BJ (cell line): Measurements from ENCODE around the gene SMIM27. TPM values are rescaled to one million over a fixed set of nuclear protein-coding genes. Genes with fewer than 3 reads are reported as not detected.

Experiments used
- CTCF ChIA-PET: fragments of 350-600 bp; formaldehyde crosslinking; extraction: SDS; loops from one replicate; lab custom pipeline; 2021; ENCODE audit warnings: antibody characterized with exemption, inconsistent platforms; lab: Yijun Ruan, JAX
- POLR2A ChIA-PET: fragments of 300-600 bp; sonication (Branson Sonifier 250); formaldehyde crosslinking; extraction: SDS; loops from one replicate; lab custom pipeline; 2021; ENCODE audit warnings: antibody characterized with exemption; lab: Charles Lee
- DNase-seq: peaks from one replicate; pipeline ENCODE4 v3.0.0-alpha.2; 2011; ENCODE audit warnings: low read depth
- H3K27me3 ChIP-seq: 2 replicates; pipeline ENCODE4 v1.6.0; 2011; ENCODE audit warnings: low read length; ENCODE audit not compliant: control insufficient read depth, insufficient read depth
- H3K36me3 ChIP-seq: 2 replicates; pipeline ENCODE4 v1.5.1; 2011; ENCODE audit warnings: low read length; ENCODE audit not compliant: control insufficient read depth, insufficient read depth
- H3K4me3 ChIP-seq: 2 replicates; pipeline ENCODE4 v1.5.1; 2011; ENCODE audit warnings: low read depth, mild to moderate bottlenecking, control low read depth, low read length
- polyA plus RNA-seq: library from polyadenylated mRNA; depleted of rRNA; stranded (reverse); fragments of >200 nt; gene quantifications from 2 replicates; pipeline ENCODE4 v1.2.3, GENCODE V29; 2011
- TF ChIP-seq, protein P1 (sequence below): IDR thresholded peaks from 2 replicates; pipeline ENCODE4 v1.5.1; 2011; ENCODE audit warnings: low read depth, mild to moderate bottlenecking, control low read depth, inconsistent platforms, low read length, moderate library complexity; ENCODE audit not compliant: insufficient read depth

The SMIM27 gene
- polyA plus RNA-seq, 1 experiment: 7.6 TPM

DNA sequence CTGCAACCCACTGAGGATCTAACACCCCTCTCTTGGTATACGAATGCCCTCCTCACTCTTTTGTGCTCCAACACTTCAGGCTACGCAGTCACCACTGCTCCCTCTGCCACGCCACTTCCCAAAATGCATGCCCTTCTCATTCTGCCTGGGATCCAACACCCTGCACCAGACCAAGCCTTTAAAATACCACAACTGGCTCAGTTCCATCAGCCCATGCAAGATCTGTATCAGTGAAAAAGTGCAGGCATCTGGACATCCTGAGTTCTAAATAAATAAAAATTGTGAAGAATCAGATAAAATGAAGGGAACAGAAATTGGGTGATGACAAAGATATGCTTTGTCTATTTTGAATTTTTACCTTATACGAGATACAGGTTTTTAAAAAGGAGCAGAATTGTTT, 18.1 kb downstream of the SMIM27 start:
- no peak for DNase-seq
- TF ChIP-seq, protein P1, sequence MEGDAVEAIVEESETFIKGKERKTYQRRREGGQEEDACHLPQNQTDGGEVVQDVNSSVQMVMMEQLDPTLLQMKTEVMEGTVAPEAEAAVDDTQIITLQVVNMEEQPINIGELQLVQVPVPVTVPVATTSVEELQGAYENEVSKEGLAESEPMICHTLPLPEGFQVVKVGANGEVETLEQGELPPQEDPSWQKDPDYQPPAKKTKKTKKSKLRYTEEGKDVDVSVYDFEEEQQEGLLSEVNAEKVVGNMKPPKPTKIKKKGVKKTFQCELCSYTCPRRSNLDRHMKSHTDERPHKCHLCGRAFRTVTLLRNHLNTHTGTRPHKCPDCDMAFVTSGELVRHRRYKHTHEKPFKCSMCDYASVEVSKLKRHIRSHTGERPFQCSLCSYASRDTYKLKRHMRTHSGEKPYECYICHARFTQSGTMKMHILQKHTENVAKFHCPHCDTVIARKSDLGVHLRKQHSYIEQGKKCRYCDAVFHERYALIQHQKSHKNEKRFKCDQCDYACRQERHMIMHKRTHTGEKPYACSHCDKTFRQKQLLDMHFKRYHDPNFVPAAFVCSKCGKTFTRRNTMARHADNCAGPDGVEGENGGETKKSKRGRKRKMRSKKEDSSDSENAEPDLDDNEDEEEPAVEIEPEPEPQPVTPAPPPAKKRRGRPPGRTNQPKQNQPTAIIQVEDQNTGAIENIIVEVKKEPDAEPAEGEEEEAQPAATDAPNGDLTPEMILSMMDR: no peak
- H3K36me3 ChIP-seq: peaks cover 12% of the 10 kb centered on the region
- CTCF ChIA-PET: no interaction called here
- POLR2A ChIA-PET: no interaction called here
- no peak overlapping the region for H3K4me3 ChIP-seq
- H3K27me3 ChIP-seq: no peaks in the 10 kb centered on the region

DNA sequence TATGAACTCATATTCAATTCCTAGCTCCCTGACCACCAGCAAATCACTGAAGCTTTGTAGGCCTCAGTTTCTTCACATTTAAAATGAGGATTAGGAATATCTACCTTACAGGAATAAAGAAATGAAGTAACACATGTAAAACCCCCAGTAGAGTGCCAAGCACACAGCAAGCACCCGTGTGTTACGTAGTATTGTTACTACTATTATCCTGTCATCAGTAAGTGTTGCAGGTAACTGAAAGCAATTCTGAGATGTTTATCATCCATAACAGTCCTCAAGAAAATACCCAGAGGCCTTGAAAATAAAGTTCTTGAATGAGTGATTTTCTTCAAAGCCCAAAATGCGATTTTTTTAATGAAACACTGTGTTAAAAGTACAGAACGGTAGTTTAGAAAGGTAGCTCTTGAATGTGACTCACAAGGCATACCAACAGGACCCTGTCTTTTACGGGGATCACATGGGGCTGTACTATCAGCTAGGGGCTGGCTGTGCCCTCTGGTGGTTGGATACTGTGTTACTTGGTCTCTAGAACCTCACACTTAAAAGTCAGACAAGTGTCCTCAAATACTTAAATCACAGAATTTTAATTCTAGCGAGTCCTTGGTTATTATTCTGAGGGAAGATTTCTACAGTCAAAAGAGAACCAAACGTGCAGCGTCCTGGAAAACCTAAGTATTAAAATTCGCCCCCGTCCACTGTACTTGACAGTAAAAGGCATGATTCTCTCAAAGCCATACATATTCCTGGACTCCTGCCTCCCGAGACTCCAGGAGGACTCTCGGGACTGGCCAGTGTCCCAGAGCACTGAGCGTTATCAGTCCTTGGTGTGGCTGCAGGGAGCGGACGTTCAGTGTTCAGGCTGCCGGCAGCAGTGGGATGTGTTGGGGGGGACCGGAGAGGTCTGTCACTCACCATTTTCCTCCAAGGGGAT, 20.1 kb downstream of the SMIM27 start:
- POLR2A ChIA-PET: interaction anchor here (1.0 to 1.4 kb wide), 2 partner anchors 22 to 193 kb away, joined by 3 read pairs; no protein-coding TSS in a partner anchor
- CTCF ChIA-PET: interaction anchor here (0.6 to 13.3 kb wide), 13 partner anchors 8 to 396 kb away, joined by 3 to 492 read pairs (median 4); partner anchors contain the start of genes ACO1, SMIM27 and TOPORS
- TF ChIP-seq, protein P1: peak; percentile 75
- DNase-seq: no peak
- peak overlapping the region; percentile 93 for H3K4me3 ChIP-seq
- H3K27me3 ChIP-seq: no peaks in the 10 kb centered on the region
- H3K36me3 ChIP-seq: peaks cover 5% of the 10 kb centered on the region

DNA sequence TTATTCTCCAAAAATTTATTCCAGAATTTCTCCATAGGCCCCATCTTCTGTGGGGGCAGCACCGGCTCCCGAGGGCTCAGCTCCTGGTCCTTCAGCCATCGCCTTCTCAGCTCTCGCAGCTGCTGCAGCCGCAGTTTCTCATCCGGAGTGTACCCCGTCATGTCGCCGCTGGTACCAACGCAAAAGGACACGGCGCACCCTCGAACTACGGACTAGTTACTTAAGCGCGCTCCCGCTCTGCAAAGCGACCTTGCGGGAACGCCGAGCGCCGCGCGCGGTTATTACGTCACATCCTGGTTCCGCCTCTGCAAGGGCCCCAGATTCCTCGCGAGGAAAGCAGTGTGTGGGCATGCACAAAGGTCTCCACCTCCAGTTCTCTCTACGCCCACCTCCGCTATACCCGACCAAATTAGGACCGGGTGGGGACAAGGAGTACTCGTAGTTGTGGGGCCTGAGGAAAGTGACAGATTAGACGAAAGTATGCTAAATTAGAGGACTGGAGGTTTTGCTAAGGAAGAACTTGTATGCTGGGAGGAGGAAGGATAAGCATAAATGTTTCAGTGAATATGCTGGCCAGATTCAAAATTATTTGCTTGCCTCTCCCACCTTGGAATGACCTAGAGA, 20.9 kb downstream of the SMIM27 start, which contains the start of gene NDUFB6:
NDUFB6 (minus strand) TSS at position 260 of the 624 bp plus-strand sequence; CDS start at position 161, 99 bp downstream.
- Histone ChIP-seq H3K4me3 (peak within 1 kb of the TSS; percentile 93), H3K36me3 (peaks cover 5% of the 10 kb centered on the region), H3K27me3 (no peaks in the 10 kb centered on the region)
- DNase-seq: peak; percentile 59
- POLR2A ChIA-PET: no interaction called here
- TF ChIP-seq, protein P1: no peak
- CTCF ChIA-PET: interaction anchor here (1.1 to 13.3 kb wide), 9 partner anchors 8 to 395 kb away, joined by 3 to 492 read pairs (median 7); partner anchors contain the start of gene ACO1

DNA sequence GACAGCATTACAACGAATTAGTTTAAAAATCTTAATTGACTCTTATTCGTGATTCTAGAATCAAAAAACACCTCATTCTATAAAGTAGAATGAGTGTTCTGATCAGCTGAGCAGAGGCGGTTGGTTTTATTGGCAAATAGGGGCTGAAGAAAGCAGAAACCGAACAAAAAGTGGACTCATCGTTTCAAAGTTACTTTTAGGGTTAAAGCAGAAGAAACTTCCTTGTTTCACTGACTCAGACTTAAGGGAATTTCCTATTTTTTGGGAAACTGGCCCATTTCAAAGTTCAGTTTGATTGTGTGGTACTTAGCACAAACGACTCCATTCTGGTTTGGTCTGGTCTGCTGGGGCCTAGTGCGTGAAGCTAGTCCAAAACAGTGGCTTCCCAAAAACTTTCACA, 21.7 kb downstream of the SMIM27 start:
- CTCF ChIA-PET: interaction anchor here (1.9 to 13.3 kb wide), 4 partner anchors 8 to 197 kb away, joined by 7 to 492 read pairs (median 28); partner anchors contain the start of gene ACO1
- Histone ChIP-seq H3K4me3 (no peak overlapping the region), H3K27me3 (no peaks in the 10 kb centered on the region), H3K36me3 (peaks cover 5% of the 10 kb centered on the region)
- POLR2A ChIA-PET: interaction anchor here (0.6 kb wide), 1 partner anchor 189 kb away, joined by 3 read pairs; the partner anchor contains the start of gene ACO1
- DNase-seq: no peak
- TF ChIP-seq, protein P1: no peak
